Activated effector memory CD4-positive, alpha-beta T cell treated with Interleukin-2 at 50 U/mL for 16 hours (primary cell): ENCODE measurements around the gene STEAP2.
"Not testable (repeated sequence)": the region's sequence is repeated elsewhere in the genome, so short reads cannot be mapped to it uniquely, and the experiment has no call there.

Experiments used
- DNase-seq: peaks from one replicate; pipeline ENCODE4 v3.0.0-alpha.2; 2020

Gene STEAP2

GRCh38 chr7:90238583-90238982 lies 27.0 kb downstream of the STEAP2 start:
- no peak for DNase-seq

- no peak for DNase-seq
Measured at GRCh38 chr7:90239050-90239449, 27.5 kb downstream of the STEAP2 start.

DNA sequence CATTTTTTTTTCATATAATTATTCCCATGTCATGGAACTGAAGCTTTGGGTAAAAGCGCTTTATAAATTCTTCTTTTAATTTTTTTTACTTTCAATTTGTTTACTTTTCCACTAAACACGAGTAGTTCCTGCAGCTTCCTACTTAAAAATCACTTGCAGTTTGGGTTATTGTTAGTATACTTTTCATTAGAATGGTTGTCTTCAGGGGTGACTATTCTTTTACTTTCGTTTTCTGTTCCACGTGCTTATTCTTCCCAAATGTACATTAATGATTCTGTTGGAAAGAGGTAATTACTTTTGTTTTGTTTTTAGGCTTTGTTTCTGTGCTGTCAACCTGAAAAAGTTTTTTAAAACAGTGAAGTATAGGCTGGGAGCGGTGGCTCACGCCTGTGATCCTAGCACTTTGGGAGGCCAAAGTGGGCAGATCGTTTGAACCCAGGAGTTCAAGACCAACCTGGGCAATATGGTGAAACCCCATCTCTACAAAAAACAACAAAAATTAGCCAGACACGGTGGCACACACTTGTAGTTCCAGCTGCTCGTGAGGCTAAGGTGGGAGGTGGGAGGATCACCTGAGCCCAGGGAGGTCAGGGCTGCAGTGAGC lies 28.2 kb downstream of the STEAP2 start:
- no peak for DNase-seq

DNA sequence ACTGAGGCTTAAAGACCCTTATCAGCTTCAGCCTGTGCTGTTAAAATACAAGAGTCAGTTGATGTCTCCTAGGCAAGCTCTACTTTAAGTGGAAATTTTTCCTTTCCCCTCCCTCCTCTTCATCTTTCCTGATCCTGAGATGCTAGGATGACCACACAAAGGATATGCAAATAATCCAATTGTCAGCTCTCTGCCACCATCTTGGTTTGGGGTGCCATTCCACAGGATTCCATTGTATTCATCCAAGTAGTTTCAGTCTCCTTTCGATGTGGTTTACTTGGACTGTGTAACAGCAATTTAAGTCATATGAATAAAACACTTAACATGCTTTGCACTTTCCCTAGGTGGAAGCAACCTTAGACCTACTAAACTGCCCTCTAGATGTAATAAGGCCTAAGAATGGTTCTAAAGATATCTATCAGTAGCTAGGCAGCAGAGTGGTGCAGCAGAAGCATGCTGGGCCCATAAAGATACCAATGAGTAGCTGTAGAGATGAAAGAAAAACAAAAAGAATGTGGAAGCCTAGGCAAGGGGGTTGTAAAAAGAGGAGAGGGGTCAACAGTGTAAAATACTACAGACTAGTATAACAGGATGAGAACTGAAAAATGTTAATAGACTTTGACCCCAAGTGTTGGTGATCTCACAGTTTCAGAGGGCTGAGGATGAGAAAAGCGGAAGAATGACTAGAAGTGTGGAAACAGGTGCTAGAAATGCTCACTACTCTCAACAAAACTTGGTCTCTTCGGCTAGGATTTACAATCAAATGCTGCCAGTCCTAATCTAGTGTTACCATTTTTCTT lies 31.0 kb downstream of the STEAP2 start:
- DNase-seq = no peak

DNA sequence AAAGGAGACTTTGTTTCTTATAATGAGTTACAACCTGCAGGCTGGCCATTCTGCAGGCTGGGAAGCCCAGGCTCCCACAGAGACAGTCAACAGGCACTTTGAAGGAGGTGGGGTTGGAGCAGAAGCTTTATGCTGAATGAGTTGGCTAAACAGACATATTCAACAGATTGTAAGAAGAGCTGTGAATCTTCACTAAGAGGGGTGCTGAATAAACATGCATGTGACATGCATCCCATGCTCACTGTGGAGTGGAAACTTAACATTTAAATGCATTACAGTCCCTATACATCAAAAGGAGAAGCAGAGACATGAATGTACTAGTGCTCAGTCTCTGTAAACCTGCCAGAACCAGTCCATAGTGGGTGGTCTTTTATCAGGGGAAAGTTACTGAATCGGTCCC lies 32.0 kb downstream of the STEAP2 start:
- DNase-seq = no peak

- DNase-seq = no peak
Measured at GRCh38 chr7:90244565-90244908, 33.0 kb downstream of the STEAP2 start.

DNA sequence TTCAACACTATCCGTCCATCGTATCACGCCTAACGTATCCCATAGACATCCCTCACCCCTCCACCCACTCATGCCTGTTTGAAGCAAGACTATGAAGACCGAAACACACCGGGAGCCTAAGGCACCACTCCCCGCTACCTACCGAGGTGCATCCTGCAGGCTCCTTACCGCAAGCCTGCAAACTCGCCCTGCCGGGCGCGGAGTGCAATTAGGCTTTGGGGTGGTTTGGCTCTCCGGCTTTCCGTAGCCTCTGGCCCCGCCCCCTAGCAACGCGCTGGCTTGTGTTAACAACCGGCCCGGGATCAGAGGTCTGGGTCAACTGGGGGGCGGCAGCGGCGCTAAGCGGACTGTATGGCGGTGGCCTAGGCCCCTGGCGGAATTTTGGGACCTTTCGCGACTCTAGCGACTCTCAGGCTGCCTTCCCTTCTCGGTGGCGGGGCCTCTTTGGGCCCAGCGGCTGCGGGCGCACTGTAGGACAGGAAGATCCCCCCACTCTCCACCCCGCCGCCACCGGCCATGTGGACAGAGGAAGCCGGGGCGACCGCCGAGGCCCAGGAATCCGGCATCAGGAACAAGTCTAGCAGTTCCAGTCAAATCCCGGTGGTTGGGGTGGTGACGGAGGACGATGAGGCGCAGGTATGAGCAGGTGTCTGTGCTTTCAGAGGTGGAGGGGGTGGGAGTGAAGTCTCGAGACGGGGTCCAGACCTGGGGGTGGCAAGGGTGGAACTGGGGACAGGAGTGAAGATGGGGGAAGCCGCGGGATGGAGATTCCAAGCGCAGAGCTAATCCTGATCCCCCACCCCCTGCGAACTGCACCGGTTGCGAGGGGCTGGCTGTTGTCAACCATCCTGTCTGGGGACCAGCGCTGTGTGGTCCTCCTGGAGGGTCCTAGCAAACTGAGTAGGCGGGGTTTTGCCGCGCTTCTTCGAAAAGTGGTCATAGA lies 33.6 kb downstream of the STEAP2 start, which contains the start of gene CFAP69:
Gene CFAP69 (plus strand): TSS at position 266 of the 943 bp plus-strand sequence. CDS start 251 bp downstream, at position 517.
- peak; percentile 72 for DNase-seq

- no peak for DNase-seq
Measured at GRCh38 chr7:90246171-90246570, 34.6 kb downstream of the STEAP2 start.

DNA sequence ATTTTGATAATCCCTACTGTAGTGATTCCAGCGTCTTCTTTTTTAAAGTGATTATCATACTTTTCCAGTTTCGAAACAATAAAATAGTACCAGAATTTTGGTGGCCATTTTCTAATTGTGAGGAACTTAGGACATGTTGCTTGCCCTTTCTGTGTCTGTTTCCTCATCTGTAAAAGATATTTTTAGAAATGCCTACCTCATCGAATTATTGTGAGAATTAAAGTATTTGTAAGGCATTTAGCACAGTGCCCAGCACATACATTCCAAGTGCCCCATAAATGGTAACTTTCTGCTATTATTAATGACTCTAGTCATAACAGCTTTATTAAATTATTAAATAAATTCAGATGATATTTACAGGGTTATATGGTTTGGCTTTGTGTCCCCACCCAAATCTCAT lies 37.2 kb downstream of the STEAP2 start:
- no peak for DNase-seq

- no peak for DNase-seq
Measured at GRCh38 chr7:90250601-90251303, 39.2 kb downstream of the STEAP2 start.

DNA sequence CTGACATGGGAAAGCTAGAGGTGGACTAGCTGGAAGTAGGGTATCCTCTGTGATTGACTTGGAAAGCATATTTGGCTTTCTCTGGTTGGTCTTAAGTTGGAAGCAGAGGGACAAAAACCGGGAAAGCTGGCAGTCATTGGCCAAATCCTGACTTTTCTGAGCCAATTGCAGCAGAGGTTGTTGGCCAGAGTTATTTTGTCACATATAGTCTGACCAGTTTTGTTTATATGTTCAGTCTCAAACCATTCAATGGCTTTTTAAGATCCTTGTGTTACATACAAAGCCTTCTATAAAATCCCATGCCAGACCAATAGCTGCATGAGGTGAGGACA lies 39.7 kb downstream of the STEAP2 start:
- DNase-seq = no peak

- not testable (repeated sequence) for DNase-seq
Measured at GRCh38 chr7:90256011-90256410, 44.5 kb downstream of the STEAP2 start.

- no peak for DNase-seq
Measured at GRCh38 chr7:90256778-90257177, 45.2 kb downstream of the STEAP2 start.

DNA sequence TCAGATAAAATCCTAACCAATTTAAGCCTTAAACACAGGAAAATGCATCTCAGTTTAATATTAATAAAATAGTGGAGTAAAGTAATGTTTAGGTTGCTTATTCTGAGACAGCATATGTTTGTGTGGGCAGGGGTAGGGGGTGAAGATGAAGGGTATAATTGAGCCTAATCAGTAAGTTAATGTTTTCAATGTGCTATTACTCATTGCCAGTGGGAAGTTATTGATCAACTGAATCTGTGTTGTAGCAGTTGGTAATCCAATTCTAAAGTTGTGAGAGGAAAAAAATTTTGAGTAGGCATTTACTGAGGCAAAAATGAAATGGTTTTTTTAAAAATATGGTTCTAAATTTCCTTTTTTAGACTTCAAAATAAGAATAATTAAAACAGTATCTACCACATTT lies 49.9 kb downstream of the STEAP2 start:
- DNase-seq = no peak

GRCh38 chr7:90262438-90262837 lies 50.9 kb downstream of the STEAP2 start:
- no peak for DNase-seq

DNA sequence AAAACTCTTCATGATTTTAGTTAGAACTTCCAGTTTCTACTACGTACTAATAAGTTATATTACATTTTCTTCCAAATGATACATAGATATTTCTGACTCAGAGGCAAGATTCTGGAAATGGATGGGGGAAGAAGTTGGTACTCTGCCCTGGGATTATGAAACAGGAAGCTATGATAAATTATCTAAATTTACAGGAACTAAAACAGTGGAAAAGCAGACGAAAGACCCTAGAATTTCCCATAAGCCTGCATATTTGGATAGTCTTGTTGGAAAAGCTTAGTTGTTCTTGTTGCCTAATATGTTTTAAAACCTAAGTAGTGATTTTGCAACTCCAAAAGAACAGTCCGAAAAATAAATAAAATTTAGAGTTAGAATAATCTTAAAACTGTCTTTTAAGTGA lies 55.3 kb downstream of the STEAP2 start:
- DNase-seq = no peak

- DNase-seq = no peak
Measured at GRCh38 chr7:90267263-90267858, 55.8 kb downstream of the STEAP2 start.

GRCh38 chr7:90269163-90269562 lies 57.6 kb downstream of the STEAP2 start:
- no peak for DNase-seq

DNA sequence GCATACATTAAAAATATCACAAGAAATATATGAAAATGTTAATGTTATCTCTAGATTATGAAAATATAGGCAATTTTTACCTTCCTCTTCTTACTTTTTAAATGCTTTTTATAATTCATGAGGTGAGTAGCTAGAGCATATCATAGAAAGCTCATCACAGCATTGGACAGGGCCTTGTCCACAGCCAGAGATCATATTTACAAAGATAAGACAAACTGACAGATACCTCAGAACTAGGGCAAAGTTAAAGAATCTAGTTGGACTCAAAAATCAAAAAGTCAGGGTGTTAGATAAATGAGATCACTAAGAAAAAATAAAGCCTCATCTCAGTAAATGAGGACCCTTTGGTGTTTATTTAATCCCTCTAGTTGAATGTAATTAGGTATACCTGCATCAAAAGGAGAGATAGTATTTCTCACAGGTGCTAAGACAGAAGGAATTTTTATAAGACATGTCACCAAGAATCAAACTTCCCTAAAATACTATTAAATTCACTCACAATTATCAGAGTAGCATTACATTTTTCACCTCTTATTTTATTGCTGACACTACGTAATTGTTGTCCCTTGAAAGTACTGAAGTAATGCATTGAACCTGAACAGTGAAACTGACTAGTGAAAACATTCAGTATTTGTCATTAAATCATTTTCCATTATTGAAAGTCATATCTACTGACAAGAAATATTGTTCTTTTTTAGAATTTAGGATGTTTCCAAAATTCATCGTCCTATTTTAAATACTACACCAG lies 59.1 kb downstream of the STEAP2 start:
- DNase-seq = no peak

DNA sequence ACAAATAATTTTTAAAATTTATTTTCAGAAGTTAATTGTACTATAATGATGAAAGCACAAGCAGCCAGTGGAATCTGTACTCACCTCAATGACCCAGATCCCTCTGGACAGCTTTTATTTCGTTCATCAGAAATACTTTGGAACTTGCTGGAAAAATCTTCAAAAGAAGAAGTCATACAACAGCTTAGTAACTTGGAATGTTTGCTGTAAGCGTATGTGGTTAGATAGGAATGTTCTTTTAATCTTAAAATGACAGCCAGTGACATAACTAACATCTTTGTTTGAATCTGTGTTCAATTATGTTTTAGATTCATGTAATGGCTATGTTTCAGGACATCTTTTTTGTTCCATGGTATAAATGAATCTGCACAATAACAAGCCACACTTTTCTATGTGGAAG lies 60.2 kb downstream of the STEAP2 start:
- no peak for DNase-seq

GRCh38 chr7:90272242-90272641 lies 60.7 kb downstream of the STEAP2 start:
- DNase-seq = no peak

DNA sequence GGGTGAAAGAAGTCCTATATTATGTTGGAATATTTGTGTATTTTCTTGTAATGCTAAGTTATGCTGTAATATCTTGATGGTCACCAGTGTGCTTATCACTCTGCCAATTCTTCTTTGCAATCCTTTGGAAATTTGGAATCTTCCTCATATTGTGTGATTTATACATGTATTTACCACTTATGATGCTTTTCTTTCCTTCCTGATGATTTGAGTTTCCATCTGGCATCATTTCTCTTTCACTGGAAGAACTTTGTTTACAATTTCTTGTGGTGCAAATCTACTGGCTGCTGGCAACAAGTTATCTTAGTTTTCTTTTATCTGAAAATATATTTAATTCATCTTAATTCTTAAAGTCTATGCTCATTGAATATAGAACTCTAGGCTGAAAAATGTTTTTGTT lies 62.6 kb downstream of the STEAP2 start:
- DNase-seq = no peak
